H9 (cell line): Measurements from ENCODE around the gene ATP8A2. TPM values are rescaled to one million over a fixed set of nuclear protein-coding genes. Genes with fewer than 3 reads are reported as not detected.
A peak's percentile ranks its signal among the peaks of the same experiment; 100 is the strongest.

Experiments
- DNase-seq: peaks from one replicate; pipeline ENCODE4 v3.0.0-alpha.2; 2017
- H2AFZ ChIP-seq: one replicate; pipeline ENCODE4 v1.6.1; 2013; ENCODE audit warnings: mild to moderate bottlenecking, low read length, control low read depth, moderate library complexity
- H2AK5ac ChIP-seq: 2 replicates; pipeline ENCODE4 v1.6.1; 2013; ENCODE audit warnings: low read length, control low read depth, mixed read lengths; ENCODE audit not compliant: insufficient read length
- H2BK120ac ChIP-seq: one replicate; pipeline ENCODE4 v1.6.1; 2013; ENCODE audit warnings: low read depth, mild to moderate bottlenecking, low read length, control low read depth, inconsistent platforms; ENCODE audit not compliant: poor library complexity, severe bottlenecking
- H2BK12ac ChIP-seq: 2 replicates; pipeline ENCODE4 v1.6.1; 2013; ENCODE audit warnings: low read length, control low read depth, mixed read lengths, low read depth; ENCODE audit not compliant: insufficient read length
- H2BK15ac ChIP-seq: 2 replicates; pipeline ENCODE4 v1.6.1; 2013; ENCODE audit warnings: low read depth, low read length, control low read depth
- H2BK20ac ChIP-seq: one replicate; pipeline ENCODE4 v1.6.1; 2013; ENCODE audit warnings: low read depth, mild to moderate bottlenecking, low read length, control low read depth, inconsistent platforms; ENCODE audit not compliant: poor library complexity, severe bottlenecking
- H2BK5ac ChIP-seq: 2 replicates; pipeline ENCODE4 v1.6.1; 2013; ENCODE audit warnings: low read length, control low read depth, mixed read lengths; ENCODE audit not compliant: insufficient read length
- H3K14ac ChIP-seq: 2 replicates; pipeline ENCODE4 v1.6.1; 2013; ENCODE audit warnings: low read length, control low read depth; ENCODE audit not compliant: insufficient read depth
- H3K18ac ChIP-seq: 2 replicates; pipeline ENCODE4 v1.6.1; 2013; ENCODE audit warnings: low read depth, mild to moderate bottlenecking, mixed read lengths, low read length, control low read depth; ENCODE audit not compliant: insufficient read length
- H3K23ac ChIP-seq: 2 replicates; pipeline ENCODE4 v1.6.1; 2013; ENCODE audit warnings: low read length, control low read depth, mixed read lengths, low read depth; ENCODE audit not compliant: insufficient read length
- H3K23me2 ChIP-seq: 2 replicates; pipeline ENCODE4 v1.6.1; 2013; ENCODE audit warnings: low read depth, mild to moderate bottlenecking, mixed read lengths, low read length, control low read depth; ENCODE audit not compliant: insufficient read length, poor library complexity, severe bottlenecking
- H3K27ac ChIP-seq: 2 replicates; pipeline ENCODE4 v1.5.1; 2013; ENCODE audit warnings: low read length, control low read depth, mixed read lengths, low read depth; ENCODE audit not compliant: insufficient read length
- H3K27me3 ChIP-seq: 2 replicates; pipeline ENCODE4 v1.6.1; 2013; ENCODE audit warnings: low read length, control low read depth, inconsistent platforms; ENCODE audit not compliant: insufficient read depth
- H3K4ac ChIP-seq: 2 replicates; pipeline ENCODE4 v1.6.1; 2013; ENCODE audit warnings: low read depth, mild to moderate bottlenecking, control low read depth, inconsistent platforms, low read length, moderate library complexity
- H3K4me1 ChIP-seq: 2 replicates; pipeline ENCODE4 v1.6.1; 2013; ENCODE audit warnings: low read length, control low read depth, inconsistent platforms; ENCODE audit not compliant: insufficient read depth
- H3K4me2 ChIP-seq: 2 replicates; pipeline ENCODE4 v1.6.1; 2013; ENCODE audit warnings: low read length, control low read depth, mixed read lengths; ENCODE audit not compliant: insufficient read length, insufficient read depth
- H3K56ac ChIP-seq: 2 replicates; pipeline ENCODE4 v1.6.1; 2013; ENCODE audit warnings: low read depth, mild to moderate bottlenecking, mixed read lengths, low read length, control low read depth; ENCODE audit not compliant: insufficient read length
- H3K79me1 ChIP-seq: 2 replicates; pipeline ENCODE4 v1.6.1; 2013; ENCODE audit warnings: low read depth, mild to moderate bottlenecking, moderate library complexity, low read length, control low read depth, inconsistent platforms; ENCODE audit not compliant: insufficient read depth, poor library complexity, severe bottlenecking
- H3K79me2 ChIP-seq: 2 replicates; pipeline ENCODE4 v1.6.1; 2013; ENCODE audit warnings: low read length, control low read depth, inconsistent platforms; ENCODE audit not compliant: insufficient read depth
- H3K9ac ChIP-seq: 2 replicates; pipeline ENCODE4 v1.6.1; 2013; ENCODE audit warnings: low read length, control low read depth, mixed read lengths; ENCODE audit not compliant: insufficient read length; ENCODE audit errors: extremely low read depth
- H3K9me3 ChIP-seq: one replicate; pipeline ENCODE4 v1.6.1; 2013; ENCODE audit warnings: low read depth, low read length, inconsistent platforms; ENCODE audit not compliant: control insufficient read depth
- H3T11ph ChIP-seq: one replicate; pipeline ENCODE4 v1.6.1; 2013; ENCODE audit warnings: mild to moderate bottlenecking, low read length, control low read depth, inconsistent platforms
- H4K20me1 ChIP-seq: one replicate; pipeline ENCODE4 v1.6.1; 2013; ENCODE audit not compliant: control insufficient read depth, insufficient read length, insufficient read depth
- H4K5ac ChIP-seq: 2 replicates; pipeline ENCODE4 v1.6.1; 2013; ENCODE audit warnings: low read depth, mild to moderate bottlenecking, mixed read lengths, low read length, control low read depth; ENCODE audit not compliant: insufficient read length
- H4K8ac ChIP-seq: replicated peaks from 2 replicates; pipeline ENCODE4 v1.6.1; 2013; ENCODE audit warnings: low read length, control low read depth, mixed read lengths, low read depth; ENCODE audit not compliant: insufficient read length
- H4K91ac ChIP-seq: 2 replicates; pipeline ENCODE4 v1.6.1; 2013; ENCODE audit warnings: low read depth, mild to moderate bottlenecking, moderate library complexity, mixed read lengths, low read length, control low read depth; ENCODE audit not compliant: insufficient read length
- H3K27ac Mint-ChIP-seq, 3 experiments: 2 replicates in 2 of 3; 3 replicates in 1 of 3; pipeline ENCODE4 v1.8.0; 2020 to 2021; ENCODE audit warnings: mixed read lengths in 3 of 3, mild to moderate bottlenecking in 1 of 3, moderate library complexity in 1 of 3
- H3K27me3 Mint-ChIP-seq: 2 replicates; pipeline ENCODE4 v1.8.0; 2021; ENCODE audit warnings: low read depth, mild to moderate bottlenecking, moderate library complexity, mixed read lengths
- H3K36me3 Mint-ChIP-seq, 3 experiments: 2 replicates in 2 of 3; 3 replicates in 1 of 3; pipeline ENCODE4 v1.8.0; 2020 to 2021; ENCODE audit warnings: low read depth in 3 of 3, mixed read lengths in 3 of 3; ENCODE audit not compliant: insufficient read depth in 1 of 3
- H3K4me1 Mint-ChIP-seq, 2 experiments: 2 replicates each; pipeline ENCODE4 v1.8.0; 2020; ENCODE audit warnings: mixed read lengths in 2 of 2
- H3K4me3 Mint-ChIP-seq, 2 experiments: 2 replicates in 1 of 2; 3 replicates in 1 of 2; pipeline ENCODE4 v1.8.0; 2020 to 2021; ENCODE audit warnings: mild to moderate bottlenecking in 2 of 2, mixed read lengths in 2 of 2, moderate library complexity in 1 of 2
- H3K9me3 Mint-ChIP-seq, 2 experiments: 2 replicates in 1 of 2; 3 replicates in 1 of 2; pipeline ENCODE4 v1.8.0; 2020; ENCODE audit warnings: mild to moderate bottlenecking in 2 of 2, mixed read lengths in 2 of 2, moderate library complexity in 1 of 2
- CTCF ChIP-seq: fragments of 200-600 bp; sonication (generic); conservative IDR thresholded peaks from 3 replicates; pipeline ENCODE4 v1.8.0; 2021; ENCODE audit warnings: antibody characterized with exemption, mild to moderate bottlenecking
- WGBS: extraction: QIAGEN DNeasy Blood & Tissue Kit; methylation state at CpG from one replicate; pipeline ENCODE4 v1.1.7; 2013; ENCODE audit warnings: missing lambda C conversion rate, low lambda C conversion rate, mixed read lengths; ENCODE audit not compliant: insufficient read length; ENCODE audit errors: extremely low coverage; 5-methylcytosine and 5-hydroxymethylcytosine counted together
- total RNA-seq: library from RNA; stranded (reverse); gene quantifications from 2 replicates; pipeline ENCODE4 v1.2.1, GENCODE V29; 2021

ATP8A2 gene
- total RNA-seq, 1 experiment from 2014 or later, result 18.2 TPM

- H4K8ac ChIP-seq, result no peak overlapping the region
- no peak overlapping the region for H3K4me3 Mint-ChIP-seq
- no peak for TF ChIP-seq CTCF
- H3K9me3 Mint-ChIP-seq, result peaks cover 0 to 2% of the 10 kb centered on the region in 2 experiments; a peak in 1 of 5 replicates
- H4K20me1 ChIP-seq, result no peaks in the 10 kb centered on the region
- H3K14ac ChIP-seq, result no peak overlapping the region
- no peak overlapping the region for H4K91ac ChIP-seq
- no peak overlapping the region for H3K4ac ChIP-seq
- no peak overlapping the region for H2BK15ac ChIP-seq
- H2BK20ac ChIP-seq, result no peak overlapping the region
- H2BK120ac ChIP-seq, result no peak overlapping the region
- H2BK12ac ChIP-seq, result no peak overlapping the region
- no peaks in the 10 kb centered on the region for H3K27me3 Mint-ChIP-seq
- no CpG with 5 or more reads among the region's 3 CpGs for WGBS
- peaks cover 5% of the 10 kb centered on the region; the same call in 1 of the 2 replicates for H3K4me1 ChIP-seq
- H3K79me1 ChIP-seq, result no peaks in the 10 kb centered on the region
- no peak overlapping the region for H3K23ac ChIP-seq
- peaks cover 0 to 2% (median 0%) of the 10 kb centered on the region in 3 experiments; a peak in 2 of 7 replicates for H3K36me3 Mint-ChIP-seq
- no peak overlapping the region for H3K4me2 ChIP-seq
- no peak overlapping the region for H3K27ac ChIP-seq
- H3K27ac Mint-ChIP-seq, result peak overlapping the region in 1 of 3 experiments; percentile 22; a peak in 2 of 7 replicates
- no peak overlapping the region for H2BK5ac ChIP-seq
- no peak overlapping the region for H4K5ac ChIP-seq
- no peak overlapping the region for H3K18ac ChIP-seq
- no peak overlapping the region for H2AFZ ChIP-seq
- H2AK5ac ChIP-seq, result no peak overlapping the region
- H3K9me3 ChIP-seq, result no peaks in the 10 kb centered on the region
- H3K56ac ChIP-seq, result no peak overlapping the region
- H3K79me2 ChIP-seq, result no peaks in the 10 kb centered on the region
- H3K9ac ChIP-seq, result no peak overlapping the region
- peaks cover 28 to 42% of the 10 kb centered on the region in 2 experiments for H3K4me1 Mint-ChIP-seq
- no peak for DNase-seq
- no peak overlapping the region for H3T11ph ChIP-seq
- no peaks in the 10 kb centered on the region for H3K23me2 ChIP-seq
- H3K27me3 ChIP-seq, result no peaks in the 10 kb centered on the region
These were observed 403.5 kb downstream of the ATP8A2 start for GRCh38 chr13:25775275-25775674.
